GM21447 (cell line): Measurements from ENCODE around the gene CPAMD8.
"Not testable (repeated sequence)": the region's sequence is repeated elsewhere in the genome, so short reads cannot be mapped to it uniquely, and the experiment has no call there.

Source experiments
- ATAC-seq: cut with Tn5 transposase; IDR thresholded peaks from one replicate; pipeline ENCODE4 v1.9.1; 2021; ENCODE audit not compliant: unreplicated experiment

The CPAMD8 gene

GRCh38 chr19:16949496-16950023 lies 77.0 kb downstream of the CPAMD8 start:
- ATAC-seq, result no peak

- ATAC-seq, result no peak
These were observed 79.4 kb downstream of the CPAMD8 start for GRCh38 chr19:16946951-16947940.

GRCh38 chr19:16945762-16946465 lies 80.7 kb downstream of the CPAMD8 start:
- no peak for ATAC-seq

GRCh38 chr19:16945364-16945714 lies 81.3 kb downstream of the CPAMD8 start:
- no peak for ATAC-seq

- ATAC-seq, result no peak
These were observed 81.8 kb downstream of the CPAMD8 start for GRCh38 chr19:16944626-16945363.

GRCh38 chr19:16943942-16944625 lies 82.5 kb downstream of the CPAMD8 start:
- ATAC-seq, result no peak

- not testable (repeated sequence) for ATAC-seq
These were observed 83.5 kb downstream of the CPAMD8 start for GRCh38 chr19:16943090-16943489.

GRCh38 chr19:16942583-16942982 lies 84.0 kb downstream of the CPAMD8 start:
- no peak for ATAC-seq

GRCh38 chr19:16940626-16941025 lies 86.0 kb downstream of the CPAMD8 start:
- ATAC-seq, result no peak

GRCh38 chr19:16940063-16940462 lies 86.5 kb downstream of the CPAMD8 start:
- not testable (repeated sequence) for ATAC-seq

GRCh38 chr19:16938211-16938610 lies 88.4 kb downstream of the CPAMD8 start:
- no peak for ATAC-seq

GRCh38 chr19:16937796-16938195 lies 88.8 kb downstream of the CPAMD8 start:
- not testable (repeated sequence) for ATAC-seq

GRCh38 chr19:16936901-16937300 lies 89.7 kb downstream of the CPAMD8 start:
- ATAC-seq, result no peak

- no peak for ATAC-seq
These were observed 92.1 kb downstream of the CPAMD8 start for GRCh38 chr19:16934489-16934888.

GRCh38 chr19:16931306-16931705 lies 95.3 kb downstream of the CPAMD8 start:
- no peak for ATAC-seq

GRCh38 chr19:16930753-16931152 lies 95.9 kb downstream of the CPAMD8 start:
- ATAC-seq, result no peak

- ATAC-seq, result no peak
These were observed 97.7 kb downstream of the CPAMD8 start for GRCh38 chr19:16928916-16929315.

- no peak for ATAC-seq
These were observed 98.3 kb downstream of the CPAMD8 start for GRCh38 chr19:16928351-16928750.

- ATAC-seq, result no peak
These were observed 98.7 kb downstream of the CPAMD8 start for GRCh38 chr19:16927883-16928282.

GRCh38 chr19:16922949-16923348 lies 103.7 kb downstream of the CPAMD8 start:
- ATAC-seq, result no peak

- ATAC-seq, result no peak
These were observed 104.0 kb downstream of the CPAMD8 start for GRCh38 chr19:16922592-16922934.
